HL-60 (cell line): Measurements from ENCODE around the gene TBC1D30.

Experiments
- DNase-seq, 2 experiments: peaks; one replicate each; pipeline ENCODE4 v3.0.0-alpha.2; 2010 to 2020; ENCODE audit warnings: low read depth in 1 of 2, low spot score in 1 of 2
- H3K27ac ChIP-seq: fragments of 250-450 bp; sonication (Bioruptor Pico); replicated peaks from 2 replicates; pipeline ENCODE4 v1.5.1; 2020; ENCODE audit warnings: mild to moderate bottlenecking, moderate library complexity
- H3K27me3 ChIP-seq: fragments of 250-450 bp; sonication (Bioruptor Pico); 2 replicates; pipeline ENCODE4 v1.5.1; 2021; ENCODE audit warnings: mild to moderate bottlenecking, moderate library complexity; ENCODE audit not compliant: insufficient read depth, poor library complexity, severe bottlenecking
- H3K4me3 ChIP-seq: replicated peaks from 2 replicates; pipeline ENCODE4 v1.5.1; 2011; ENCODE audit warnings: mild to moderate bottlenecking, control low read depth, low read length; ENCODE audit not compliant: insufficient read depth
- CTCF ChIP-seq: IDR thresholded peaks from one replicate; pipeline ENCODE4 v1.5.1; 2011; ENCODE audit warnings: low read length, control low read depth, inconsistent platforms; ENCODE audit not compliant: insufficient read depth
- GABPA ChIP-seq: IDR thresholded peaks from 2 replicates; pipeline ENCODE4 v1.6.1; 2012; ENCODE audit warnings: low read depth
- POLR2AphosphoS5 ChIP-seq: IDR thresholded peaks from 2 replicates; pipeline ENCODE4 v1.6.1; 2012; ENCODE audit warnings: low read depth
- REST ChIP-seq: IDR thresholded peaks from 2 replicates; pipeline ENCODE4 v1.6.1; 2012; ENCODE audit warnings: low read depth; ENCODE audit not compliant: insufficient replicate concordance
- SPI1 ChIP-seq: IDR thresholded peaks from 2 replicates; pipeline ENCODE4 v1.6.1; 2012; ENCODE audit warnings: low read depth, mild to moderate bottlenecking, borderline replicate concordance

The TBC1D30 gene

GRCh38 chr12:64875186-64875585 is 50.7 kb downstream of the TBC1D30 start:
- H3K27ac ChIP-seq: no peak overlapping the region
- TF ChIP-seq REST: no peak
- no peak for TF ChIP-seq CTCF
- TF ChIP-seq GABPA: no peak
- TF ChIP-seq SPI1: no peak
- TF ChIP-seq POLR2AphosphoS5: no peak
- DNase-seq: no peak
- H3K4me3 ChIP-seq: no peak overlapping the region
- peaks cover 2% of the 10 kb centered on the region for H3K27me3 ChIP-seq

GRCh38 chr12:64876388-64877071 is 52.1 kb downstream of the TBC1D30 start:
- Histone ChIP-seq H3K27ac (no peak overlapping the region), H3K27me3 (no peaks in the 10 kb centered on the region), H3K4me3 (no peak overlapping the region)
- DNase-seq: no peak
- TF ChIP-seq SPI1: no peak
- no peak for TF ChIP-seq REST
- TF ChIP-seq GABPA: no peak
- no peak for TF ChIP-seq POLR2AphosphoS5
- TF ChIP-seq CTCF: no peak

- no peaks in the 10 kb centered on the region for H3K27me3 ChIP-seq
- TF ChIP-seq POLR2AphosphoS5 (no peak), CTCF (no peak), SPI1 (no peak), REST (no peak), GABPA (no peak)
- DNase-seq: no peak
- no peak overlapping the region for H3K4me3 ChIP-seq
- H3K27ac ChIP-seq: no peak overlapping the region
These were observed 53.0 kb downstream of the TBC1D30 start for GRCh38 chr12:64877363-64878004.
